A673 (cell line): ENCODE measurements around the gene SLC22A7. TPM values are rescaled to one million over a fixed set of nuclear protein-coding genes. Genes with fewer than 3 reads are reported as not detected.
"Not testable (repeated sequence)": the region's sequence is repeated elsewhere in the genome, so short reads cannot be mapped to it uniquely, and the experiment has no call there.

Experiments used
- BruUV-seq: library from RNA; stranded (reverse); fragments of 400-500 nt; replicated peaks from 2 replicates; lab custom pipeline; 2021; lab: Mats Ljungman, UMichigan
- CTCF ChIA-PET: fragments of 300-600 bp; sonication (Branson Sonifier 250); formaldehyde crosslinking; loops from one replicate; lab custom pipeline; 2022; ENCODE audit warnings: antibody characterized with exemption; lab: Charles Lee
- POLR2A ChIA-PET: fragments of 300-600 bp; sonication (Branson Sonifier 250); formaldehyde crosslinking; loops from one replicate; lab custom pipeline; 2022; ENCODE audit warnings: antibody characterized with exemption; ENCODE audit not compliant: low non-redundant PET; lab: Charles Lee
- DNase-seq: peaks from one replicate; pipeline ENCODE4 v3.0.0-alpha.2; 2015; ENCODE audit warnings: low spot score
- H3K27ac ChIP-seq: fragments of 200-600 bp; sonication (generic); 2 replicates; pipeline ENCODE4 v1.5.1; 2016; ENCODE audit warnings: mixed run types, low read depth, mild to moderate bottlenecking, mixed read lengths, antibody characterized with exemption, low read length; ENCODE audit not compliant: poor library complexity, severe bottlenecking
- H3K27me3 ChIP-seq: fragments of 200-600 bp; sonication (generic); replicated peaks from 2 replicates; pipeline ENCODE4 v1.6.1; 2017; ENCODE audit warnings: mixed run types, low read depth, mild to moderate bottlenecking, mixed read lengths, antibody characterized with exemption, low read length; ENCODE audit not compliant: insufficient read depth, poor library complexity
- H3K36me3 ChIP-seq: fragments of 200-600 bp; sonication (generic); 2 replicates; pipeline ENCODE4 v1.6.1; 2016; ENCODE audit warnings: mixed run types, mild to moderate bottlenecking, mixed read lengths, antibody characterized with exemption, low read length; ENCODE audit not compliant: insufficient read depth, poor library complexity, severe bottlenecking
- H3K4me1 ChIP-seq: fragments of 200-600 bp; sonication (generic); 2 replicates; pipeline ENCODE4 v1.6.1; 2017; ENCODE audit warnings: mixed run types, mild to moderate bottlenecking, mixed read lengths, antibody characterized with exemption, low read length; ENCODE audit not compliant: insufficient read depth, poor library complexity, severe bottlenecking
- H3K4me3 ChIP-seq: fragments of 200-600 bp; sonication (generic); 2 replicates; pipeline ENCODE4 v1.5.1; 2016; ENCODE audit warnings: low read depth, mixed run types, mild to moderate bottlenecking, mixed read lengths, low read length; ENCODE audit not compliant: poor library complexity, severe bottlenecking
- H3K9me3 ChIP-seq: fragments of 200-600 bp; sonication (generic); 2 replicates; pipeline ENCODE4 v1.6.1; 2016; ENCODE audit warnings: mixed run types, low read depth, mild to moderate bottlenecking, mixed read lengths, antibody characterized with exemption, low read length; ENCODE audit not compliant: poor library complexity, severe bottlenecking
- EZH2 ChIP-seq: fragments of 200-600 bp; sonication (generic); IDR thresholded peaks from 2 replicates; pipeline ENCODE4 v1.6.1; 2017; ENCODE audit warnings: borderline replicate concordance, low read depth, mild to moderate bottlenecking, mixed read lengths, antibody characterized with exemption, low read length; ENCODE audit not compliant: poor library complexity, severe bottlenecking
- intact Hi-C: fragments of 100-400 bp; cut with micrococcal nuclease; formaldehyde crosslinking; loops from one replicate; pipeline ENCODE4 v1.10.0; 2022; ENCODE audit not compliant: unreplicated experiment
- total RNA-seq: library from RNA; stranded (reverse); gene quantifications from 2 replicates; pipeline ENCODE4 v1.2.3, GENCODE V29; 2021
- TF ChIP-seq, protein P1 (sequence below): fragments of 300-800, 200-600 bp; sonication (generic); conservative IDR thresholded peaks from 2 replicates; pipeline ENCODE4 v1.5.1; 2017; ENCODE audit warnings: low read depth, mild to moderate bottlenecking, antibody characterized with exemption, low read length, moderate library complexity, mixed read lengths

Gene SLC22A7
- total RNA-seq, 1 experiment from 2014 or later = not detected

DNA sequence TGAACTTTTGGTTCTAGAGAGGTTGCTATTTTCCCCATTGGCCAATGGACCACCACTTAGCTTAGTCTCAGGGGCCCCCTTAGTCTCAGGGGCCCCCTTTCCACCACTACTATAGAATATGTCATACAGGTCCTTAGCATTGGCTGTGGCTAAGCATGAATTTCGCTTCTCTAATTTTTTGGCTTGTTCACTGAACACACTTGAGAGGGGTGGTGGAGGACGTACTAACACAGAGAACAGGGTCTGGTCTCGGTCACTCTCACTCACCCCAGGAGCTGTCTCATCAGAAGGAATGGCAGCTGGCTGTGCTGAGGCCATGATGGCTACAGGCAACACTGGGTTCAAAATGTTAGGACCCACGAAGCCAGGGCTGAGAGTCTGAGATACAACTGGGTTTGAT is 41.1 kb downstream of the SLC22A7 start:
- intact Hi-C loops = no loop called here

DNA sequence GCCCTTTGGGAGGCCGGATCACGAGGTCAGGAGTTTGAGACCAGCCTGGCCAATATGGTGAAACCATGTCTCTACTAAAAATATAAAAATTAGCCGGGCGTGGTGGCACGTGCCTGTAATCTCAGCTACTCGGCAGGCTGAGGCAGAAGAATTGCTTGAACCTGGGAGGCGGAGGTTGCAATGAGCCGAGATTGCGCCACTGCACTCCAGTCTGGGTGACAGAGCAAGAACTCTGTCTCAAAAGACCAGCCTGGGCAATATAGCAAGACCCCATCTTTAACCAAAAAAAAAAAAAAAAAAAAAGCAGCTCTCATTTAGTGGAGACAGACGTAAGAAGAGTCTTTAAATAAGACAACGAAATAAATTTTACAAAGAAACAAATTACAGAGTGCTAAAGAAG is 48.2 kb downstream of the SLC22A7 start:
- H3K27me3 ChIP-seq, BruUV-seq, DNase-seq, H3K4me1 ChIP-seq, H3K4me3 ChIP-seq, CTCF ChIA-PET, H3K9me3 ChIP-seq, H3K27ac ChIP-seq, intact Hi-C loops: not testable (repeated sequence)
- peaks cover 68% of the 10 kb centered on the region for H3K36me3 ChIP-seq
- POLR2A ChIA-PET = interaction anchor here (0.6 kb wide), 1 partner anchor 18 kb away, joined by 4 read pairs; no protein-coding TSS in a partner anchor

More for the DNA sequence above, 41.1 kb downstream of the SLC22A7 start:
- H3K9me3 ChIP-seq = no peaks in the 10 kb centered on the region
- H3K36me3 ChIP-seq = peaks cover 52% of the 10 kb centered on the region
- H3K27ac ChIP-seq = no peak overlapping the region
- BruUV-seq = no TSS peak
- TF ChIP-seq, protein P1, sequence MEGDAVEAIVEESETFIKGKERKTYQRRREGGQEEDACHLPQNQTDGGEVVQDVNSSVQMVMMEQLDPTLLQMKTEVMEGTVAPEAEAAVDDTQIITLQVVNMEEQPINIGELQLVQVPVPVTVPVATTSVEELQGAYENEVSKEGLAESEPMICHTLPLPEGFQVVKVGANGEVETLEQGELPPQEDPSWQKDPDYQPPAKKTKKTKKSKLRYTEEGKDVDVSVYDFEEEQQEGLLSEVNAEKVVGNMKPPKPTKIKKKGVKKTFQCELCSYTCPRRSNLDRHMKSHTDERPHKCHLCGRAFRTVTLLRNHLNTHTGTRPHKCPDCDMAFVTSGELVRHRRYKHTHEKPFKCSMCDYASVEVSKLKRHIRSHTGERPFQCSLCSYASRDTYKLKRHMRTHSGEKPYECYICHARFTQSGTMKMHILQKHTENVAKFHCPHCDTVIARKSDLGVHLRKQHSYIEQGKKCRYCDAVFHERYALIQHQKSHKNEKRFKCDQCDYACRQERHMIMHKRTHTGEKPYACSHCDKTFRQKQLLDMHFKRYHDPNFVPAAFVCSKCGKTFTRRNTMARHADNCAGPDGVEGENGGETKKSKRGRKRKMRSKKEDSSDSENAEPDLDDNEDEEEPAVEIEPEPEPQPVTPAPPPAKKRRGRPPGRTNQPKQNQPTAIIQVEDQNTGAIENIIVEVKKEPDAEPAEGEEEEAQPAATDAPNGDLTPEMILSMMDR = no peak
- TF ChIP-seq EZH2 = no peak
- H3K4me1 ChIP-seq = no peaks in the 10 kb centered on the region
- ChIA-PET CTCF (no interaction called here), POLR2A (no interaction called here)
- no peak for DNase-seq
- H3K27me3 ChIP-seq = no peaks in the 10 kb centered on the region
- H3K4me3 ChIP-seq = no peak overlapping the region

DNA sequence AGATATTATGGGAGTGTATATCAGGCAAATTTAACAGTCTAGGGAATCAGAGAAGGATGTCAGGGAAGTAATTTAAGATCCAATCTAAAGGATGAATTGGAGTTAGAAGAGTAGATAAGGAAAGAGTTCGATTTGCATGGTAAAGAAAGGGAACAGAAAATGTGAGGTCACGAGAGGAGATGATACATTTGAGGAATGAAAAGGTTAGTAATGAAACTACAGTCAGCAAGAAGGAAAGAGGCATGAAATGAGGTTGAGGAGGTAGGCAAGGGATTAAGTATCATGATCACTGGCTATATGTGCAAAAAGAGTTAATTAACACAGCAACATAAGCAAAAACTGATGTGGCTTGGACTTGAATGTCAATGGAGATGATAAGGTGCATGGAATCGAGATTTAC is 49.0 kb downstream of the SLC22A7 start:
- Histone ChIP-seq H3K27ac (no peak overlapping the region), H3K36me3 (peaks cover 62% of the 10 kb centered on the region), H3K4me3 (no peak overlapping the region), H3K4me1 (no peaks in the 10 kb centered on the region), H3K27me3 (no peaks in the 10 kb centered on the region), H3K9me3 (no peaks in the 10 kb centered on the region)
- intact Hi-C loops = no loop called here
- DNase-seq = no peak
- CTCF ChIA-PET = no interaction called here
- POLR2A ChIA-PET = interaction anchor here (0.6 kb wide), 1 partner anchor 19 kb away, joined by 4 read pairs; no protein-coding TSS in a partner anchor
- TF ChIP-seq, protein P1 = no peak
- TF ChIP-seq EZH2 = no peak
- BruUV-seq = no TSS peak

DNA sequence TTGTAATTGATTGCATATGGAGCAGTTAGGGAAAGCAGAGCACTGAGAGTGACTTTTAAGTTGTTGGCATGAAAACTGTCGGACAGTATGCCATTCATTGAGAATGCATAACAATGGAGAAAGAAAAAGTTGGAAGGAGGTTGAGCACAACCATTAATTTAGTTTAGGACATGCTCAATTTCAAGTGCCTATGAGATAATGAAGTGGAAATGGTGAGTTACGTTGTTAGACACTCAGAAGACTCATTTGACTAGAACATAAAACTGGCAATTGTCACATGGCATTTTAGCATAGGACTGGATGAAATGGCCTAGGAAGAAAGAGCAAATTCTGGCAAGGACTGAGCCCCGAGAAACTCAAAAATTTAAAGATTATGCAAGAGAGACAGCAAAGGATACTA is 49.4 kb downstream of the SLC22A7 start:
- Histone ChIP-seq H3K9me3 (no peaks in the 10 kb centered on the region), H3K36me3 (peaks cover 58% of the 10 kb centered on the region), H3K27ac (no peak overlapping the region), H3K4me1 (no peaks in the 10 kb centered on the region), H3K4me3 (no peak overlapping the region), H3K27me3 (no peaks in the 10 kb centered on the region)
- TF ChIP-seq EZH2 = no peak
- TF ChIP-seq, protein P1 = no peak
- POLR2A ChIA-PET = no interaction called here
- CTCF ChIA-PET = no interaction called here
- intact Hi-C loops = no loop called here
- no TSS peak for BruUV-seq
- no peak for DNase-seq

DNA sequence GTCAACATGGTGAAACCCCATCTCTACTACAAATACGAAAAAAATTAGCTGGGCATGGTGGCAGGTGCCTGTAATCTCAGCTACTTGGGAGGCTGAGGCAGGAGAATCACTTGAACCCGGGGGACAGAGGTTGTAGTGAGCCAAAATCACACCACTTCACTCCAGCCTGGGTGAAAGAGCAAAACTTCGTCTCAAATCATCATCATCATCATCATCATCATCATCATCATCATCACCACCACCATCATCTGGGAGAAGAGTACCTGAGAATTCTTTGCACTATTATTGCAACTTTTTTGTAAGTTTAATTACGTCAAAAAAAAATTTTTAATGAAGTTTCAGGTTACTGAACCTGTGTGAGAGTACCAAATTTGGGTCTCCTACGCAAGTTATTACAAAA is 53.9 kb downstream of the SLC22A7 start:
- H3K27me3 ChIP-seq, H3K27ac ChIP-seq, BruUV-seq, H3K9me3 ChIP-seq, POLR2A ChIA-PET, intact Hi-C loops, DNase-seq, CTCF ChIA-PET, H3K4me3 ChIP-seq, H3K4me1 ChIP-seq: not testable (repeated sequence)
- H3K36me3 ChIP-seq = peaks cover 59% of the 10 kb centered on the region
